DMS 273 treated with DMSO at 0.1 percent for 48 hours (cell line): ENCODE measurements around the gene HLA-DQB1.
"Not testable (repeated sequence)": the region's sequence is repeated elsewhere in the genome, so short reads cannot be mapped to it uniquely, and the experiment has no call there.

Source experiments
- DNase-seq: peaks from one replicate; lab custom pipeline; 2025; lab: John Stamatoyannopoulos, UW

The HLA-DQB1 gene

GRCh38 chr6:32666420-32667300 is at the start of gene HLA-DQB1:
Gene HLA-DQB1 (minus strand): TSS chr6:32666657. CDS start chr6:32666607, 50 bp downstream.
- no peak for DNase-seq

DNA sequence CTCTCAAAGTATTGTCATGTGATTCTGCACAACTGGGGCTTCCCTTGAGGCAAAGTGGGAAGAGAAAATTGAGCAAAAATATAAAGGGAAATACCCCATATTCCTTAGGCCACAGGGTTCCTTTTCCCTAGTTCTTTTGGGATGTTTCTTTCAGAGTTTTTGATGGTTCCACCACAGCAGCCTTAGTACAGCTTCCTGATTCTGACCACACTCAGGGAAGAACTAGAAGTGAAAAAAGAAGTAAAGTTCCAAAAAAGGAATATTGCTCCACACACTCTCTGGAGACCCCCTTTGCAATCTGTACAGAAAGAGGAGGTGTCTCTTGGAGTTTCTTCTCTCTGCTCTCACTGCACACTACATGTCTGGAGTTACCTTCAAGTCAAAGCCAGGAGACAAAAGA is 46.8 kb upstream of the HLA-DQB1 start:
- DNase-seq = no peak

DNA sequence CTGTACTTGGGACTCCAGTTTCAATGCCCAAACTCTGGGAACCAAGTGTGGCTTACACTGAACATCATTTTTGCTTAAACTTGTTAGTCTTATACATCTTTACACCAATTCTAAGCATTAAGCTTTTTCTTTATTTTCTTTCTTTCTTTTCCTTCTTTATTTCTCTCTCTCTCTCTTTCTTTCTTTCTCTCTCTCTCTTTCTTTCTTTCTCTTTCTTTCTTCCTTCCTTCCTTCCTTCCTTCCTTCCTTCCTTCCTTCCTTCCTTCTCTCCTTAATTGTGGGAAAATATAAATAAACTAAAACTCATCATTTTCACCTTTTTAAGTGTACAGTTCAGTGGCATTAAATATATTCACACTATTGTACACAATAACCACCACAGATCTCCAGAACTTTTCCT is 43.2 kb upstream of the HLA-DQB1 start:
- no peak for DNase-seq

DNA sequence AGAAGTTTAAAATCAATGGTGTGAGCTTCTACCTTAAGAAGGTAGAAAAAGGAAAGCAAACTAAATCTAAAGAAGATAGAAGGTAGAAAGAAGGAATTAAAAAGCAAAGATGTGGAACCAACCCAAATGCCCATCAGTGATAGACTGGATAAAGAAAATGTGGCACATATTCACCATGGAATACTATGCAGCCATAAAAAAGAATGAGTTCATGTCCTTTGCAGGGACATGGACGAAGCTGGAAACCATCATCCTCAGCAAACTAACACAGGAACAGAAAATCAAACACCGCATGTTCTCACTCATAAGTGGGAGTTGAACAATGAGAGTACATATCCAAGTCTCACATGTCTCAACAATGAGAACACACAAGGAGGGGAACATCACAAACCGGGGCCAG is 38.7 kb upstream of the HLA-DQB1 start:
- not testable (repeated sequence) for DNase-seq

GRCh38 chr6:32703347-32703746 is 36.9 kb upstream of the HLA-DQB1 start:
- no peak for DNase-seq

GRCh38 chr6:32700391-32701040 is 34.1 kb upstream of the HLA-DQB1 start:
- no peak for DNase-seq

DNA sequence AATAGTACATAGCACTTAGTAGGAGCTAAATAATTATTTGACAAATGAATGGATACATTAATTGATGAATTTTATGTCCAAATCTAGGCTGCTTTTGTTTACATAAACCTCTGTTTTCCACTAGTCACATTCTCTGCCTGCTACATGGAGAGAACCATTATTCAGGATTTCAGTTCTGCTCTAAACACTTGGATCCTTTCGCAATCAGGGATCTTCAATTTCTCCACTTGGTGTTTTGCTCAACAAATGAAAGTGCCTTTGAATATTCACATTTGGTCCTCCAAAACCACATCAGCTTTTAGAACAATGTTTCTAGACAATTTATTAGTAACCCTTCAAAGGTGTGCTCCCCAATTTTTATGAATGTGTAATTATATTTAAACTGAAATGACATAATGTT is 30.6 kb upstream of the HLA-DQB1 start:
- DNase-seq = no peak

- no peak for DNase-seq
Observed at GRCh38 chr6:32692019-32692418, 25.6 kb upstream of the HLA-DQB1 start.

DNA sequence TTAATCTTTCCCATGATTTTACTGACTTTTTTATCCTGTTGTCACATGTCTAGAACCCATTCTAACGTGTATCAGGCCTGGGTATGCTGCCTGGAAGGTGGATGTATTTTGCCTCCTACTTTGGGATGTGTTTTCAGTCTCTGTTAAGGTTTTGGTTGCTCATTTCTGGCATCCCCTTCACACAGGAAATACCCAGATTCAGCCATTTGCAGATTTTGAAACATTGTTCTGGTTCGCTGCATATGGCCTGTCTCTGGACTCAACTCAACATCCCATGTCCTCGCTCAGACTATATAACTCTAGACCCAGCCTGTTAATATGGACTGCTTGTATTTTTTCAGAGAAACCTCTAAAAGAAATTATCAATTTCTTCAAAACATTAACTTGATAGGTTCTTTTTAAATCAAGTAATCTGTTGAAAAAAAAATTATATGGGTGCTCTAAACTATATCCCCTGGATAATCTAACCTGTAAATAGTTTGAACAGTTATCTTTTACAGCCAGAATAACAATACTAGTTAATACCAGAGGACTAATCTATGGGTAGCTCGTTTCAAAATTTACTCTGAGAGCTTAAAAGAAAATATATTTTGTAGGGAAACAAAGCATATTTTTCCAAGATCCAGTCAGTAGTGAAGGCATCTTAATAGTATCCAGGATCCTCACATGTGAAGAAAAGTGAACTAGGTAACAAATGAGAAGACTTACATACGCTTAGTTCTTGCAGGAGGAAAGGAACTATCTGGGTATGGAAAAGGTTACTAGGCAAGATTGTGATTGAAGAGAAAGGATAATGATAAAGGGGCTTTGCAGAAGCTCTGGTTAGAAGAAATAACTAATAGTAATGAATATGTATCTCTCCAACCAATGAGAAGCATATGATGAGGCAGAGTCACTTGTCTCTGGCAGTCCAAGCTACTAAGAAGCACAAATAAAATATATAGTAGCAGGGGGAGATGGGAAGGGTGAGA is 23.4 kb upstream of the HLA-DQB1 start:
- no peak for DNase-seq

DNA sequence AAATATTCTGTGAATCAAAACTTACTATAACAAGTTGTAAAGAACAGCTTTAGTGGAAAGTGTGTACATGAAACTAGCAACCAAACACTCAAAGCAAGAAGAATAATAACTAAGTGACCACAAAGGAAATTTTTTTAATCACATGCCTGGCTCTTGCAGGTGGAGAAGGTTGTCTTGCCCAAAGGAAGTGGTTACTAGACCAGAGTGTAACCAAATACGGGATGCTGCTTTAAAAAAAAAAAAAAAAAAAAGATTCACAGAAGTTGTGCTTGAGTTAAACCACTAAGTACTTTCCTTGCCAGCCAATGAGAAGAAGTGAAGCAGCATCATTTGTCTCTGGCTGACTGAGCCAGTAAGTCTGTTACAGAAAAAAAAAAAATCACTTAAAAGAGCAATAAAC is 19.1 kb upstream of the HLA-DQB1 start:
- DNase-seq = no peak

DNA sequence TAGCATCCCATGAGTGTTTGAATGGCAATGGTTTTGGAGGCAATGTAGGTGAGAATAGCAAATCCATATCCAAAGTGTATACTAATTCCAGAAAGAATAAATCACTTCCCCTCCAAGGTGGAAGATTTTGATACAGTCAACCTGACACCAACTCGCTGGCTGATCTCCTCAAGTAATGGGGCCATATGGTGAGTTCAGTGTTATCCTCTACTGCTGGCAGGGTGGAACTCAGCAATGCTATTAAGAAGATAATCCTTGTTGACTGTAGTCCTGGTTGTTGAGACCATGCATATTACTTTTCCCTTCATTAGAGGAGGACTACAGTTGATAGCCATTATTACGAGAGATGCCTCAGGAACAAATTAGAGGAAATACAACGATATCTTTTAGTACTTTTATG is 17.8 kb upstream of the HLA-DQB1 start:
- DNase-seq = no peak

- no peak for DNase-seq
Observed at GRCh38 chr6:32680055-32680454, 13.6 kb upstream of the HLA-DQB1 start.

- DNase-seq = no peak
Observed at GRCh38 chr6:32679492-32679891, 13.0 kb upstream of the HLA-DQB1 start.

GRCh38 chr6:32674123-32674522 is 7.7 kb upstream of the HLA-DQB1 start:
- DNase-seq = not testable (repeated sequence)

DNA sequence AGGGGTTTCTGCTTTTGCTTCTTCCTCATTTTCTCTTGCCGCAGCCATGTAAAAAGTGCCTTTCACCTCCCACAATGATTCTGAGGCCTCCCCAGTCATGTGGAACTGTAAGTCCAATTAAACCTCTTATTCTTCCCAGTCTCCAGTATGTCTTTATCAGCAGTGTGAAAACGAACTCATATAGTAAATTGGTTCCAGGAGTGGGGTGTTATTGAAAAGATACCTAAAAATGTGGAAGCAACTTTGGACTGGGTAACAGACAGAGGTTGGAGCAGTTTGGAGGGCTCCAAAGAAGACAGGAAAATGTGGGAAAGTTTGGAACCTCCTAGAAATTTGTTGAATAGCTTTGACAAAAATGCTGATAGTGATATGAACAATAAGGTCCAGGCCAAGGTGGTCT is 5.5 kb upstream of the HLA-DQB1 start:
- DNase-seq = not testable (repeated sequence)

DNA sequence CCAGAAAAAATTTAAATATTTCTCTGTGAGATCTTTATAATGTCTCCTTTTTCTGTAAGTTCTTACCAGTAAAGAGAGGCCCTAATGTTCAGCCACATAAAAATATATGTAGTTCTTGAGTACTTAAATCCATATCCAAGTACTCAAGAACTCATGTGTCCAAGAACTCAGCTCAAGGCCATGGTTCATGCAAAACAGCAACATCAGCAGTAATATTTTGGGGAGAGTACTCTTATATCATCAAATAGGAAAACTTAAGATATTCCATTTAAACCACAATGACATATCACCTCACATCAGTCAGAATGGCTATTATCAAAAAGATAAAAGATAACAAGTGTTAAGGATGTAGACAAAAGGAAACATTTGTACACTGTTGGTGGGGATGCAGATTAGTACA is 3.4 kb upstream of the HLA-DQB1 start:
- no peak for DNase-seq

GRCh38 chr6:32669240-32669639 is 2.8 kb upstream of the HLA-DQB1 start:
- DNase-seq = no peak

DNA sequence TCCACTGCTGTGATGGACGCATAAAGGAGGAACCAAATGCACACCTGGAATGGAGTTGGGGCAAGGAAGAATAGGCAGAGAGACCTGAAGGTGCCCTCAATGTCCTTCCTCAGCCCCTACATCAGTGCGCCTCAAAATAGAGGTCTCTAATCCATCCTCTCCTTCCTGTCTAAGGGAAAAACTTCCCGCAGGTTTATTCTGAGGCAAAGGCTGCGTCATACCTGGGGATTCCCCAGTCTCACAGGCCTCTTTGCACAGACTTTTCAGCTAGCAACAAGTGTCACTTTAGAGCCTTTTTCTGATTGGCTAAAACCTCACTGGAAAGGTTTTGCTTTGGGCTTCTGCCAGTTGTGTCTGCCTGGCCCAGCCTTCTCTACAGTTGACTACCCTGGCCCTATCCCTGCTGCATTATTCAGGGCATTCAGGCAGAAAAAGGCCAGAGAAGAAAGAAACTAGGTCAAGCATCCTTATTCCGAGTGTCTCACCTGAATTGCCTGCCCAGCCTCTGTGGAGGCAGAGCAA is 1.8 kb upstream of the HLA-DQB1 start:
- DNase-seq = no peak

DNA sequence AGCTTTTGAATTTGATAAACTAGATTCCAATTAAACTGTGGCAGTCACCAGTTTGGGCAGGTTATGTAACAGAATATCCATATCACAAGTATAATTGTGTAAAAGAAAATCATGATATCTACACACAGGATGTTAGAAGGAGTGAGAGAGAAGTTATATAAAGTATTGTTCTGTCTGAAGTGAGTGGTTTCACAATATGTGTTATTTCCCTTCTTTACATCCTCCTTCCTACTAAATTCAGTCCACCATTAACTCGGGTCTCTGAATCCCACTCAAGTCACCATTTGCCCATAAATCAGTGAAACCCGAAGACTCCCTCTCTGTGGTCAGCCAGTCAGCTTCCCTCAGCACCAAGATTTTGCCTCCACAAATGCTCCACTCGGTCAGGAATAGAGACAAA is 796 bp downstream of the HLA-DQB1 start:
- DNase-seq = no peak

- DNase-seq = no peak
Observed at GRCh38 chr6:32664827-32665362, 1.6 kb downstream of the HLA-DQB1 start.

GRCh38 chr6:32664354-32664753 is 2.1 kb downstream of the HLA-DQB1 start:
- no peak for DNase-seq

- DNase-seq = no peak
Observed at GRCh38 chr6:32662836-32663235, 3.6 kb downstream of the HLA-DQB1 start.
